ENCODE measurements around the gene TRIM52.
A peak's percentile ranks its signal among the peaks of the same experiment; 100 is the strongest.
"Not testable (repeated sequence)": the region's sequence is repeated elsewhere in the genome, so short reads cannot be mapped to it uniquely, and the experiment has no call there.

Gene TRIM52

GRCh38 chr5:181260720-181261319, at the start of gene TRIM52:
TRIM52 (minus strand) TSS chr5:181261143; CDS start chr5:181260813, 330 bp downstream.
- Histone ChIP-seq H3K4me3 (ENCODE audit: low read length) (peak within 1 kb of the TSS; percentile 96), H3K36me3 (ENCODE audit: control insufficient read depth, insufficient read depth, low read length, severe bottlenecking) (peaks cover 14% of the 10 kb centered on the region), H3K27me3 (replicated peaks; ENCODE audit: control insufficient read depth, insufficient read depth, low read length) (no peaks in the 10 kb centered on the region), H3K4me1 (ENCODE audit: control insufficient read depth, insufficient read depth, low read length) (peaks cover 49% of the 10 kb centered on the region), H3K9ac (ENCODE audit: low read length) (peak within 1 kb of the TSS; percentile 99), H3K9me3 (ENCODE audit: control insufficient read depth, low read length) (no peaks in the 10 kb centered on the region)
- DNase-seq (ENCODE audit: low read depth) = peak; percentile 95

- not testable (repeated sequence) for H3K4me3 ChIP-seq (ENCODE audit: low read length); H3K36me3 ChIP-seq (ENCODE audit: control insufficient read depth, insufficient read depth, low read length, severe bottlenecking); H3K9me3 ChIP-seq (ENCODE audit: control insufficient read depth, low read length); DNase-seq (ENCODE audit: low read depth); H3K9ac ChIP-seq (ENCODE audit: low read length); H3K27me3 ChIP-seq (replicated peaks; ENCODE audit: control insufficient read depth, insufficient read depth, low read length); H3K4me1 ChIP-seq (ENCODE audit: control insufficient read depth, insufficient read depth, low read length)
These were observed 26.4 kb upstream of the TRIM52 start for GRCh38 chr5:181287331-181287730.

GRCh38 chr5:181285962-181286705, 25.2 kb upstream of the TRIM52 start:
- not testable (repeated sequence) for H3K9me3 ChIP-seq (ENCODE audit: control insufficient read depth, low read length); H3K27me3 ChIP-seq (replicated peaks; ENCODE audit: control insufficient read depth, insufficient read depth, low read length); H3K4me3 ChIP-seq (ENCODE audit: low read length); H3K36me3 ChIP-seq (ENCODE audit: control insufficient read depth, insufficient read depth, low read length, severe bottlenecking); H3K9ac ChIP-seq (ENCODE audit: low read length); H3K4me1 ChIP-seq (ENCODE audit: control insufficient read depth, insufficient read depth, low read length); DNase-seq (ENCODE audit: low read depth)

GRCh38 chr5:181283841-181284755, 23.2 kb upstream of the TRIM52 start:
- not testable (repeated sequence) for H3K9me3 ChIP-seq (ENCODE audit: control insufficient read depth, low read length); H3K36me3 ChIP-seq (ENCODE audit: control insufficient read depth, insufficient read depth, low read length, severe bottlenecking); H3K27me3 ChIP-seq (replicated peaks; ENCODE audit: control insufficient read depth, insufficient read depth, low read length); DNase-seq (ENCODE audit: low read depth); H3K4me1 ChIP-seq (ENCODE audit: control insufficient read depth, insufficient read depth, low read length); H3K4me3 ChIP-seq (ENCODE audit: low read length); H3K9ac ChIP-seq (ENCODE audit: low read length)

GRCh38 chr5:181283347-181283746, 22.4 kb upstream of the TRIM52 start:
- Histone ChIP-seq H3K36me3 (ENCODE audit: control insufficient read depth, insufficient read depth, low read length, severe bottlenecking) (no peaks in the 10 kb centered on the region), H3K9ac (ENCODE audit: low read length) (no peak overlapping the region), H3K9me3 (ENCODE audit: control insufficient read depth, low read length) (no peaks in the 10 kb centered on the region), H3K4me3 (ENCODE audit: low read length) (no peak overlapping the region), H3K4me1 (ENCODE audit: control insufficient read depth, insufficient read depth, low read length) (no peaks in the 10 kb centered on the region), H3K27me3 (replicated peaks; ENCODE audit: control insufficient read depth, insufficient read depth, low read length) (no peaks in the 10 kb centered on the region)
- no peak for DNase-seq (ENCODE audit: low read depth)

- no peaks in the 10 kb centered on the region for H3K9me3 ChIP-seq (ENCODE audit: control insufficient read depth, low read length)
- H3K36me3 ChIP-seq (ENCODE audit: control insufficient read depth, insufficient read depth, low read length, severe bottlenecking) = no peaks in the 10 kb centered on the region
- H3K4me3 ChIP-seq (ENCODE audit: low read length) = no peak overlapping the region
These were observed 21.9 kb upstream of the TRIM52 start for GRCh38 chr5:181282874-181283273.

GRCh38 chr5:181282415-181282814, 21.5 kb upstream of the TRIM52 start:
- H3K9ac ChIP-seq (ENCODE audit: low read length); H3K9me3 ChIP-seq (ENCODE audit: control insufficient read depth, low read length); H3K36me3 ChIP-seq (ENCODE audit: control insufficient read depth, insufficient read depth, low read length, severe bottlenecking); H3K27me3 ChIP-seq (replicated peaks; ENCODE audit: control insufficient read depth, insufficient read depth, low read length); H3K4me1 ChIP-seq (ENCODE audit: control insufficient read depth, insufficient read depth, low read length); DNase-seq (ENCODE audit: low read depth); H3K4me3 ChIP-seq (ENCODE audit: low read length): not testable (repeated sequence)

More at GRCh38 chr5:181282874-181283273, 21.9 kb upstream of the TRIM52 start:
- no peak overlapping the region for H3K9ac ChIP-seq (ENCODE audit: low read length)
- no peak for DNase-seq (ENCODE audit: low read depth)
- no peaks in the 10 kb centered on the region for H3K4me1 ChIP-seq (ENCODE audit: control insufficient read depth, insufficient read depth, low read length)
- H3K27me3 ChIP-seq (replicated peaks; ENCODE audit: control insufficient read depth, insufficient read depth, low read length) = no peaks in the 10 kb centered on the region

- no peak overlapping the region for H3K9ac ChIP-seq (ENCODE audit: low read length)
- H3K4me1 ChIP-seq (ENCODE audit: control insufficient read depth, insufficient read depth, low read length) = no peaks in the 10 kb centered on the region
- H3K9me3 ChIP-seq (ENCODE audit: control insufficient read depth, low read length) = no peaks in the 10 kb centered on the region
- no peak for DNase-seq (ENCODE audit: low read depth)
- no peaks in the 10 kb centered on the region for H3K36me3 ChIP-seq (ENCODE audit: control insufficient read depth, insufficient read depth, low read length, severe bottlenecking)
- H3K4me3 ChIP-seq (ENCODE audit: low read length) = no peak overlapping the region
- H3K27me3 ChIP-seq (replicated peaks; ENCODE audit: control insufficient read depth, insufficient read depth, low read length) = no peaks in the 10 kb centered on the region
These were observed 21.0 kb upstream of the TRIM52 start for GRCh38 chr5:181281984-181282316.

- Histone ChIP-seq H3K4me3 (ENCODE audit: low read length) (no peak overlapping the region), H3K4me1 (ENCODE audit: control insufficient read depth, insufficient read depth, low read length) (no peaks in the 10 kb centered on the region), H3K9me3 (ENCODE audit: control insufficient read depth, low read length) (no peaks in the 10 kb centered on the region), H3K9ac (ENCODE audit: low read length) (no peak overlapping the region), H3K27me3 (replicated peaks; ENCODE audit: control insufficient read depth, insufficient read depth, low read length) (no peaks in the 10 kb centered on the region), H3K36me3 (ENCODE audit: control insufficient read depth, insufficient read depth, low read length, severe bottlenecking) (no peaks in the 10 kb centered on the region)
- no peak for DNase-seq (ENCODE audit: low read depth)
These were observed 20.4 kb upstream of the TRIM52 start for GRCh38 chr5:181281077-181281983.

- Histone ChIP-seq H3K9me3 (ENCODE audit: control insufficient read depth, low read length) (no peaks in the 10 kb centered on the region), H3K9ac (ENCODE audit: low read length) (no peak overlapping the region), H3K4me3 (ENCODE audit: low read length) (no peak overlapping the region), H3K4me1 (ENCODE audit: control insufficient read depth, insufficient read depth, low read length) (no peaks in the 10 kb centered on the region), H3K27me3 (replicated peaks; ENCODE audit: control insufficient read depth, insufficient read depth, low read length) (no peaks in the 10 kb centered on the region), H3K36me3 (ENCODE audit: control insufficient read depth, insufficient read depth, low read length, severe bottlenecking) (no peaks in the 10 kb centered on the region)
- no peak for DNase-seq (ENCODE audit: low read depth)
These were observed 19.4 kb upstream of the TRIM52 start for GRCh38 chr5:181280251-181280762.
